DMS153 (cell line): ENCODE results near the gene OVOL2.

Source experiments
- DNase-seq: peaks from one replicate; lab custom pipeline; 2025; lab: John Stamatoyannopoulos, UW

Gene OVOL2

DNA sequence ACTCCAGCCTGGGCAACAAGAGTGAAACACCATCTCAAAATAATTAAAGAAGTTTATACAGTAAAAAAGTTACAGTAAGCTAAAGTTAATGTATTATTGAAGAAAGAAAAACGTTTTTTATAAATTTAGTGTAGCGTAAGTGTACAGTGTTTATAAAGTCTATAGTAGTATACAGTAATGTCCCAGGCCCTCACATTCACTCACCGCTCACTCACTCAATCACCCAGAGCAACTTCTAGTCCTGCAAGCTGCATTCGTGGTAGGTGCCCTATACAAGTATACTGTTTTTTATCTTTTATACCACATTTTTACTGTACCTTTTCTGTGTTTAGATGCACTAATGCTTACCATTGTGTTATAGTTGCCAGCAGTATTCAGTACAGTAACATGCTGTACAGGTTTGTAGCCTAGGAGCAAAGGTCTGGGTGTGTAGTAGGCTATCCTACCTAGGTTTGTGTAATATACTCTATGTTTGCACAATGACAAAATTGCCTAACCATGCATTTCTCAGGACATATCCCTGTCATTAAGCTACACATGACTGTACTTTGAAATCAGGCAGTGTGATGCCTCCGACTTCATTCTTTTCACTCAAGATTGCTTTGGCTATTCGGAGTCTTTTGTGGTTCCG, 72.2 kb downstream of the OVOL2 start:
- no peak for DNase-seq

DNA sequence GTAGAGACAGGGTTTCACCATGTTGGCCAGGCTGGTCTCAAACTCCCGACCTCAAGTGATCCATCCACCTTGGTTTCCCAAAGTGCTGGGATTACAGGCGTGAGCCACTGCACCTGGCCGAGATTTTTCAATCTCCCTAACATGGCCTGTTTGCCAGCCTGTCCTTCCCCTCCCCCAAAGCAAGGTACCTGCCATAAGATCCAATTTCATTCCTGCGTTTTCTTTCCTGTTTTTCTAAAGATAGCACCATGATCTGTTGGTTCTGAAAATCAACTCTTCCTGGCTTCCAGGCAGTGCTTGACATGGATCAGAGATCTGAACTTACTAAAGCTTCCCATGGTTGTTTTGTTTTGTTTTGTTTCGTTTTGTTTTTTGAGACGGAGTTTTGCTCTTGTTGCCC, 81.4 kb downstream of the OVOL2 start:
- DNase-seq, result no peak
